ENCODE results near the gene GATA5.

Gene GATA5

DNA sequence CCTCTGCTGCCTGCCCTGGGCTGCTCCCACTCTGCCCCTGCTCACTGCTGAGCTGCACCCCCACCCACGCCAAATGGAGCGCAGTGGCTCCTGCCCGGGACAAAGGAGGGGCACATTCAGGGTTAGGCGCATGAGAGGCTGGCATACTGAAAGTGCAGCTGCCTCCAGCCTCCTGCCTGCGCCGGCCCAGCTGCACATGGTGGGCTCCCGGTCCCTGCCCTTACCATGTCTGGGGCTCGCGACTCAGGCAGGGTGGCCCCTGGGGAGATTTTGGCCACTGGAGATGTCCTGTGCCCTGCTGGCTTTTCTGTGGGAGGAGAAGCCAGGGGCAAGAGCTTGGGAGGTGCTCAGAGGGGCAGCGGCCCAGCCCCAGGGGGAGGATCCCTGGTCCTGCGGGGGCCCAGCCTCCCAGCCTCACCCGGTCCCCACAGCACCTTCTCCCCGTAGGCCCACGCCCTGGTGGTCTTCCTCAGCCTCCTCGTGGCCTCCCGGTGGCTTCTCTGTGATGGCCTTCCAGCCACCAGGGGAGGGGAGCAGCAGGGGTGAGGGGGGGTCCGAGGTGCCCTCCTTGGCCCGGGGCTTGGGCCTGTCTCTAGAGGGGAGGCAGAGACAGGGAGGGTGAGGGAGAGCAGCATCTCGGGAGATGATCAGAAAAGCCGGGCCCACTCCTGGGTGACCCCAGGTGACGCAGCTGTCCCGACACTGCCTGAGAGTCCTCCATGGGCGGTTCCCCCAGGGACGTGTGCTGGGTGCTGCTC lies 60.3 kb downstream of the GATA5 start:
- Mint-ChIP-seq H3K4me1 (no peaks in the 10 kb centered on the region), H3K9me3 (no peaks in the 10 kb centered on the region), H3K27ac (no peak overlapping the region), H3K27me3 (peaks cover 11% of the 10 kb centered on the region), H3K4me3 (no peak overlapping the region), H3K36me3 (no peaks in the 10 kb centered on the region)
- ATAC-seq (ENCODE audit: low read depth) (no peak), DNase-seq (ENCODE audit: low spot score in 2 of 2) (no peak)

GRCh38 chr20:62413896-62414481 lies 61.8 kb downstream of the GATA5 start:
- no peak overlapping the region for H3K27ac Mint-ChIP-seq
- DNase-seq (ENCODE audit: low spot score in 2 of 2) (no peak), ATAC-seq (ENCODE audit: low read depth) (no peak)
- no peak overlapping the region for H3K4me3 Mint-ChIP-seq
- H3K36me3 Mint-ChIP-seq, result no peaks in the 10 kb centered on the region
- H3K27me3 Mint-ChIP-seq, result peaks cover 7% of the 10 kb centered on the region
- H3K4me1 Mint-ChIP-seq, result peaks cover 13% of the 10 kb centered on the region
- H3K9me3 Mint-ChIP-seq, result no peaks in the 10 kb centered on the region
